ENCODE data around the gene LAMA3. TPM values are rescaled to one million over a fixed set of nuclear protein-coding genes. Genes with fewer than 3 reads are reported as not detected.
A peak's percentile ranks its signal among the peaks of the same experiment; 100 is the strongest.

Gene LAMA3
- polyA plus RNA-seq, 1 donor from 2014 or later: not detected

- Mint-ChIP-seq H3K4me1 (peaks cover 0 to 4% (median 0%) of the 10 kb centered on the region in 3 donors), H3K27me3 (peaks cover 39% of the 10 kb centered on the region), H3K27ac (no peak overlapping the region), H3K9me3 (peaks cover 0 to 2% (median 0%) of the 10 kb centered on the region in 3 donors), H3K36me3 (peaks cover 2% of the 10 kb centered on the region), H3K4me3 (no peak overlapping the region)
Measured at GRCh38 chr18:23684515-23685197, 4.6 kb upstream of the LAMA3 start.

- Mint-ChIP-seq H3K27ac (no peak overlapping the region), H3K27me3 (peaks cover 42% of the 10 kb centered on the region), H3K4me3 (peak overlapping the region in 1 of 4 donors; percentile 50), H3K36me3 (no peaks in the 10 kb centered on the region), H3K9me3 (peaks cover 0 to 2% (median 0%) of the 10 kb centered on the region in 3 donors), H3K4me1 (peaks cover 0 to 6% (median 0%) of the 10 kb centered on the region in 3 donors)
Measured at GRCh38 chr18:23688528-23688927, 725 bp upstream of the LAMA3 start.

- H3K36me3 Mint-ChIP-seq: no peaks in the 10 kb centered on the region
- peaks cover 36% of the 10 kb centered on the region for H3K27me3 Mint-ChIP-seq
- peak overlapping the region in 3 of 4 donors; percentile 8 to 83 (median 12) for H3K4me3 Mint-ChIP-seq
- peaks cover 0 to 6% (median 0%) of the 10 kb centered on the region in 3 donors for H3K4me1 Mint-ChIP-seq
- H3K27ac Mint-ChIP-seq: no peak overlapping the region
- H3K9me3 Mint-ChIP-seq: no peaks in the 10 kb centered on the region
Measured at GRCh38 chr18:23689616-23690504, 607 bp downstream of the LAMA3 start.

GRCh38 chr18:23690505-23691068 lies 1.3 kb downstream of the LAMA3 start:
- peak overlapping the region in 3 of 4 donors; percentile 8 to 83 (median 12) for H3K4me3 Mint-ChIP-seq
- peaks cover 0 to 6% (median 0%) of the 10 kb centered on the region in 3 donors for H3K4me1 Mint-ChIP-seq
- no peaks in the 10 kb centered on the region for H3K36me3 Mint-ChIP-seq
- peaks cover 36% of the 10 kb centered on the region for H3K27me3 Mint-ChIP-seq
- H3K9me3 Mint-ChIP-seq: no peaks in the 10 kb centered on the region
- no peak overlapping the region for H3K27ac Mint-ChIP-seq

- no peaks in the 10 kb centered on the region for H3K9me3 Mint-ChIP-seq
- peaks cover 0 to 5% (median 0%) of the 10 kb centered on the region in 3 donors for H3K4me1 Mint-ChIP-seq
- H3K36me3 Mint-ChIP-seq: peaks cover 2% of the 10 kb centered on the region
- H3K27me3 Mint-ChIP-seq: peaks cover 16% of the 10 kb centered on the region
- peak overlapping the region in 1 of 3 donors; percentile 18 for H3K27ac Mint-ChIP-seq
- no peak overlapping the region for H3K4me3 Mint-ChIP-seq
Measured at GRCh38 chr18:23693846-23694245, 4.6 kb downstream of the LAMA3 start.

- Mint-ChIP-seq H3K27ac (no peak overlapping the region), H3K27me3 (peaks cover 12% of the 10 kb centered on the region), H3K9me3 (no peaks in the 10 kb centered on the region), H3K4me1 (peaks cover 0 to 2% (median 0%) of the 10 kb centered on the region in 3 donors), H3K4me3 (no peak overlapping the region), H3K36me3 (peaks cover 2% of the 10 kb centered on the region)
Measured at GRCh38 chr18:23694637-23695430, 5.6 kb downstream of the LAMA3 start.

- Mint-ChIP-seq H3K27me3 (peaks cover 20% of the 10 kb centered on the region), H3K27ac (no peak overlapping the region), H3K4me3 (no peak overlapping the region), H3K4me1 (peaks cover 4 to 7% (median 6%) of the 10 kb centered on the region in 3 donors), H3K9me3 (peaks cover 0 to 2% (median 0%) of the 10 kb centered on the region in 3 donors), H3K36me3 (no peaks in the 10 kb centered on the region)
Measured at GRCh38 chr18:23701017-23701416, 11.8 kb downstream of the LAMA3 start.

- Mint-ChIP-seq H3K4me3 (no peak overlapping the region), H3K27me3 (peaks cover 20% of the 10 kb centered on the region), H3K4me1 (peaks cover 4 to 7% (median 6%) of the 10 kb centered on the region in 3 donors), H3K36me3 (no peaks in the 10 kb centered on the region), H3K27ac (no peak overlapping the region), H3K9me3 (peaks cover 0 to 2% (median 0%) of the 10 kb centered on the region in 3 donors)
Measured at GRCh38 chr18:23701544-23702064, 12.4 kb downstream of the LAMA3 start.

- H3K4me3 Mint-ChIP-seq: no peak overlapping the region
- H3K27ac Mint-ChIP-seq: no peak overlapping the region
- H3K27me3 Mint-ChIP-seq: peaks cover 21% of the 10 kb centered on the region
- no peaks in the 10 kb centered on the region for H3K36me3 Mint-ChIP-seq
- peaks cover 0 to 4% (median 2%) of the 10 kb centered on the region in 3 donors for H3K9me3 Mint-ChIP-seq
- peaks cover 4 to 7% (median 6%) of the 10 kb centered on the region in 3 donors for H3K4me1 Mint-ChIP-seq
Measured at GRCh38 chr18:23702606-23703005, 13.4 kb downstream of the LAMA3 start.

- Mint-ChIP-seq H3K4me1 (peaks cover 4 to 7% (median 6%) of the 10 kb centered on the region in 3 donors), H3K36me3 (no peaks in the 10 kb centered on the region), H3K27me3 (peaks cover 23% of the 10 kb centered on the region), H3K9me3 (peaks cover 0 to 10% (median 7%) of the 10 kb centered on the region in 3 donors), H3K27ac (no peak overlapping the region), H3K4me3 (no peak overlapping the region)
Measured at GRCh38 chr18:23703057-23703986, 14.1 kb downstream of the LAMA3 start.

GRCh38 chr18:23703987-23704384 lies 14.7 kb downstream of the LAMA3 start:
- no peak overlapping the region for H3K27ac Mint-ChIP-seq
- H3K4me1 Mint-ChIP-seq: peaks cover 4 to 7% (median 6%) of the 10 kb centered on the region in 3 donors
- H3K36me3 Mint-ChIP-seq: no peaks in the 10 kb centered on the region
- H3K4me3 Mint-ChIP-seq: no peak overlapping the region
- H3K27me3 Mint-ChIP-seq: peaks cover 23% of the 10 kb centered on the region
- peaks cover 0 to 10% (median 7%) of the 10 kb centered on the region in 3 donors for H3K9me3 Mint-ChIP-seq

GRCh38 chr18:23704806-23705205 lies 15.6 kb downstream of the LAMA3 start:
- Mint-ChIP-seq H3K9me3 (peaks cover 0 to 10% (median 7%) of the 10 kb centered on the region in 3 donors), H3K27ac (no peak overlapping the region), H3K4me3 (no peak overlapping the region), H3K4me1 (peaks cover 4 to 7% (median 6%) of the 10 kb centered on the region in 3 donors), H3K27me3 (peaks cover 26% of the 10 kb centered on the region), H3K36me3 (no peaks in the 10 kb centered on the region)

GRCh38 chr18:23706971-23707640 lies 17.9 kb downstream of the LAMA3 start:
- Mint-ChIP-seq H3K27ac (peak overlapping the region in 1 of 3 donors; percentile 84), H3K27me3 (peaks cover 24% of the 10 kb centered on the region)

More at GRCh38 chr18:23706971-23707640, 17.9 kb downstream of the LAMA3 start:
- no peak overlapping the region for H3K4me3 Mint-ChIP-seq
- no peaks in the 10 kb centered on the region for H3K4me1 Mint-ChIP-seq
- no peaks in the 10 kb centered on the region for H3K36me3 Mint-ChIP-seq
- H3K9me3 Mint-ChIP-seq: peaks cover 0 to 10% (median 4%) of the 10 kb centered on the region in 3 donors
